HEK293 (cell line): Measurements from ENCODE around the gene SARS2.

ENCODE experiments used
- SCRT2 ChIP-seq: fragments of 450-650 bp; formaldehyde crosslinking; IDR thresholded peaks from 2 replicates; pipeline ENCODE4 v1.5.1; 2016; ENCODE audit warnings: missing biosample characterization, missing genetic modification characterization
- ZBTB48 ChIP-seq: fragments of 450-650 bp; formaldehyde crosslinking; IDR thresholded peaks from 2 replicates; pipeline ENCODE4 v1.5.1; 2016; ENCODE audit warnings: missing biosample characterization, missing genetic modification characterization
- ZNF391 ChIP-seq: fragments of 450-650 bp; formaldehyde crosslinking; IDR thresholded peaks from 2 replicates; pipeline ENCODE4 v1.5.1; 2016; ENCODE audit warnings: low read depth, missing biosample characterization, missing genetic modification characterization, borderline replicate concordance
- ZSCAN30 ChIP-seq: fragments of 450-650 bp; IDR thresholded peaks from 2 replicates; pipeline ENCODE4 v1.5.1; 2018; ENCODE audit warnings: missing biosample characterization, mild to moderate bottlenecking, missing genetic modification characterization, moderate library complexity
- TF ChIP-seq, protein P1 (sequence below): fragments of 450-650 bp; formaldehyde crosslinking; IDR thresholded peaks from 2 replicates; pipeline ENCODE4 v1.5.1; 2016; ENCODE audit warnings: missing biosample characterization, missing genetic modification characterization
- TF ChIP-seq, protein P2 (sequence below): fragments of 450-650 bp; formaldehyde crosslinking; IDR thresholded peaks from 2 replicates; pipeline ENCODE4 v1.5.1; 2016; ENCODE audit warnings: missing biosample characterization, missing genetic modification characterization

DNA sequence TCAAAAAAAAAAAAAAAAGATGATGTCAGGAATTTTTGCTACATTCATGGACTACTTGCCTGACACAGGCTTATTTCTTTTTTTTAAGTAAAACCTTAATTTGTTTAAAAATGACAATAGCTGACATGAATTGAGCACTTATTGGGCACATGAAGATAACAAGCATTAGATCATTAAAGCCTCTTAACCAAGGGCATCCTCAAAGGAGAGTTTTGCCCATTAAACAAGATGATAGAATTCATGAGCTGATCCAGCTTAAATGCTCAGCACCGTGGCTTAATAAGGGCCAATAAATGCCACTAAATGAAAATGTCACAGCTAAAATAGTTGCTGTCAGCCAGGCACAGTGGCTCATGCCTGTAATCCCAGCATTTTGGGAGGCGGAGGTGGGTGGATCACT is 25.7 kb upstream of the SARS2 start:
- TF ChIP-seq ZBTB48 (tag by site-specific recombination) (no peak), ZNF391 (tag by site-specific recombination) (no peak), ZSCAN30 (tag by site-specific recombination) (no peak), SCRT2 (no peak)
- TF ChIP-seq, protein P1, sequence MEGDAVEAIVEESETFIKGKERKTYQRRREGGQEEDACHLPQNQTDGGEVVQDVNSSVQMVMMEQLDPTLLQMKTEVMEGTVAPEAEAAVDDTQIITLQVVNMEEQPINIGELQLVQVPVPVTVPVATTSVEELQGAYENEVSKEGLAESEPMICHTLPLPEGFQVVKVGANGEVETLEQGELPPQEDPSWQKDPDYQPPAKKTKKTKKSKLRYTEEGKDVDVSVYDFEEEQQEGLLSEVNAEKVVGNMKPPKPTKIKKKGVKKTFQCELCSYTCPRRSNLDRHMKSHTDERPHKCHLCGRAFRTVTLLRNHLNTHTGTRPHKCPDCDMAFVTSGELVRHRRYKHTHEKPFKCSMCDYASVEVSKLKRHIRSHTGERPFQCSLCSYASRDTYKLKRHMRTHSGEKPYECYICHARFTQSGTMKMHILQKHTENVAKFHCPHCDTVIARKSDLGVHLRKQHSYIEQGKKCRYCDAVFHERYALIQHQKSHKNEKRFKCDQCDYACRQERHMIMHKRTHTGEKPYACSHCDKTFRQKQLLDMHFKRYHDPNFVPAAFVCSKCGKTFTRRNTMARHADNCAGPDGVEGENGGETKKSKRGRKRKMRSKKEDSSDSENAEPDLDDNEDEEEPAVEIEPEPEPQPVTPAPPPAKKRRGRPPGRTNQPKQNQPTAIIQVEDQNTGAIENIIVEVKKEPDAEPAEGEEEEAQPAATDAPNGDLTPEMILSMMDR (tag by site-specific recombination): no peak
- TF ChIP-seq, protein P2, sequence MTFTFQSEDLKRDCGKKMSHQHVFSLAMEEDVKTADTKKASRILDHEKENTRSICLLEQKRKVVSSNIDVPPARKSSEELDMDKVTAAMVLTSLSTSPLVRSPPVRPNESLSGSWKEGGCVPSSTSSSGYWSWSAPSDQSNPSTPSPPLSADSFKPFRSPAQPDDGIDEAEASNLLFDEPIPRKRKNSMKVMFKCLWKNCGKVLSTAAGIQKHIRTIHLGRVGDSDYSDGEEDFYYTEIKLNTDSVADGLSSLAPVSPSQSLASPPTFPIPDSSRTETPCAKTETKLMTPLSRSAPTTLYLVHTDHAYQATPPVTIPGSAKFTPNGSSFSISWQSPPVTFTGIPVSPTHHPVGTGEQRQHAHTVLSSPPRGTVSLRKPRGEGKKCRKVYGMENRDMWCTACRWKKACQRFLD (tag by site-specific recombination): no peak
